GM23338 (cell line): ENCODE measurements around the gene GRIK1. TPM values are rescaled to one million over a fixed set of nuclear protein-coding genes. Genes with fewer than 3 reads are reported as not detected.

Experiments
- ATAC-seq: fragments of 200-7000 bp; cut with Tn5 transposase; 3 replicates; pipeline ENCODE4 v1.9.1; 2020
- DNase-seq: peaks from one replicate; pipeline ENCODE4 v3.0.0-alpha.2; 2015; ENCODE audit warnings: low spot score
- H2AFZ ChIP-seq: fragments of 200-600 bp; sonication (generic); 2 replicates; pipeline ENCODE4 v1.8.0; 2016; ENCODE audit warnings: antibody characterized with exemption, mild to moderate bottlenecking, moderate library complexity
- H3F3A ChIP-seq: fragments of 200-600 bp; sonication (generic); replicated peaks from 2 replicates; pipeline ENCODE4 v1.8.0; 2017; ENCODE audit warnings: antibody characterized with exemption, mixed run types, low read depth
- H3K27ac ChIP-seq: fragments of 200-600 bp; sonication (generic); 2 replicates; pipeline ENCODE4 v1.6.1; 2016; ENCODE audit warnings: low read depth
- H3K27me3 ChIP-seq: fragments of 200-600 bp; sonication (generic); 2 replicates; pipeline ENCODE4 v1.8.0; 2016; ENCODE audit warnings: mild to moderate bottlenecking, mixed run types, moderate library complexity; ENCODE audit not compliant: insufficient read depth
- H3K36me3 ChIP-seq: fragments of 200-600 bp; sonication (generic); 2 replicates; pipeline ENCODE4 v1.8.0; 2016; ENCODE audit warnings: mild to moderate bottlenecking; ENCODE audit not compliant: insufficient read depth
- H3K4me1 ChIP-seq: fragments of 200-600 bp; sonication (generic); 2 replicates; pipeline ENCODE4 v1.8.0; 2016; ENCODE audit warnings: mild to moderate bottlenecking, moderate library complexity; ENCODE audit not compliant: insufficient read depth
- H3K4me2 ChIP-seq: fragments of 200-600 bp; sonication (generic); 2 replicates; pipeline ENCODE4 v1.7.1; 2017; ENCODE audit warnings: mixed run types
- H3K4me3 ChIP-seq: fragments of 200-600 bp; sonication (generic); 2 replicates; pipeline ENCODE4 v1.6.1; 2016; ENCODE audit warnings: mixed run types
- H3K79me2 ChIP-seq: fragments of 200-600 bp; sonication (generic); replicated peaks from 2 replicates; pipeline ENCODE4 v1.8.0; 2017; ENCODE audit warnings: mild to moderate bottlenecking; ENCODE audit not compliant: insufficient read depth
- H3K9me2 ChIP-seq: fragments of 200-600 bp; sonication (generic); 2 replicates; pipeline ENCODE4 v1.8.0; 2017; ENCODE audit not compliant: insufficient read depth
- H4K20me1 ChIP-seq: fragments of 200-600 bp; sonication (generic); replicated peaks from 2 replicates; pipeline ENCODE4 v1.8.0; 2017; ENCODE audit warnings: mild to moderate bottlenecking; ENCODE audit not compliant: insufficient read depth
- H3K27ac Mint-ChIP-seq: 2 replicates; pipeline ENCODE4 v1.8.0; 2020; ENCODE audit warnings: inconsistent platforms, mild to moderate bottlenecking, moderate library complexity, mixed read lengths
- H3K27me3 Mint-ChIP-seq: 3 replicates; pipeline ENCODE4 v1.8.0; 2022; ENCODE audit warnings: low read depth, mild to moderate bottlenecking, moderate library complexity, mixed read lengths, inconsistent platforms; ENCODE audit not compliant: insufficient read depth, poor library complexity
- H3K36me3 Mint-ChIP-seq: 3 replicates; pipeline ENCODE4 v1.8.0; 2021; ENCODE audit warnings: low read depth, mild to moderate bottlenecking, inconsistent platforms, moderate library complexity, mixed read lengths
- H3K4me1 Mint-ChIP-seq: 3 replicates; pipeline ENCODE4 v1.8.0; 2020; ENCODE audit warnings: mild to moderate bottlenecking, inconsistent platforms, mixed read lengths
- H3K4me3 Mint-ChIP-seq: 3 replicates; pipeline ENCODE4 v1.8.0; 2021; ENCODE audit warnings: moderate library complexity, mild to moderate bottlenecking, inconsistent platforms, mixed read lengths
- H3K9me3 Mint-ChIP-seq: 3 replicates; pipeline ENCODE4 v1.8.0; 2020; ENCODE audit warnings: moderate library complexity, mild to moderate bottlenecking, inconsistent platforms, mixed read lengths
- CREB1 ChIP-seq: fragments of 250-450 bp; sonication (Bioruptor Pico); IDR thresholded peaks from 2 replicates; pipeline ENCODE4 v1.5.0; 2020; ENCODE audit warnings: low read depth, mild to moderate bottlenecking, moderate library complexity
- ETS1 ChIP-seq: IDR thresholded peaks from 2 replicates; pipeline ENCODE4 v1.6.1; 2016; ENCODE audit warnings: antibody characterized with exemption
- POLR2AphosphoS5 ChIP-seq: IDR thresholded peaks from 2 replicates; pipeline ENCODE4 v1.6.1; 2016; ENCODE audit warnings: antibody characterized with exemption, low read depth
- ZNF114 ChIP-seq: fragments of 250-450 bp; sonication (Bioruptor Pico); IDR thresholded peaks from 2 replicates; pipeline ENCODE4 v1.5.0; 2020; ENCODE audit warnings: mild to moderate bottlenecking, moderate library complexity
- ZNF331 ChIP-seq: fragments of 250-450 bp; sonication (Bioruptor Pico); IDR thresholded peaks from 2 replicates; pipeline ENCODE4 v1.5.0; 2020; ENCODE audit warnings: low read depth, mild to moderate bottlenecking, moderate library complexity
- ZNF462 ChIP-seq: fragments of 250-450 bp; sonication (Bioruptor Pico); IDR thresholded peaks from 2 replicates; pipeline ENCODE4 v1.5.0; 2020; ENCODE audit warnings: mild to moderate bottlenecking, moderate library complexity
- polyA plus RNA-seq: library from polyadenylated mRNA; unstranded; fragments of >200 nt; fragmentation: Nextera tagmentation; extraction: Ambion mirVana; gene quantifications from 2 replicates; pipeline ENCODE4 v1.2.1, GENCODE V29; 2016
- total RNA-seq: library from RNA; depleted of rRNA; stranded (reverse); fragments of >200 nt; shearing (Covaris generic); gene quantifications from 2 replicates; pipeline ENCODE4 v1.2.3, GENCODE V29; 2014

GRIK1 gene
- total and polyA plus RNA-seq, 2 experiments from 2014 or later, result 0.18 to 0.42 TPM

GRCh38 chr21:29514652-29515247 is 425.0 kb downstream of the GRIK1 start (continued):
- no peak for TF ChIP-seq ZNF462
- TF ChIP-seq ZNF331 (CRISPR knock-in tag), result no peak
- TF ChIP-seq ZNF114 (CRISPR knock-in tag), result no peak
- TF ChIP-seq POLR2AphosphoS5, result no peak
- TF ChIP-seq ETS1, result no peak

GRCh38 chr21:29513535-29513934 is 426.3 kb downstream of the GRIK1 start:
- Mint-ChIP-seq H3K4me3 (no peak overlapping the region), H3K9me3 (peaks cover 15% of the 10 kb centered on the region), H3K4me1 (no peaks in the 10 kb centered on the region), H3K27ac (no peak overlapping the region), H3K27me3 (no peaks in the 10 kb centered on the region), H3K36me3 (peaks cover 11% of the 10 kb centered on the region; the same call in 2 of the 3 replicates)
- ATAC-seq (no peak), DNase-seq (no peak)
- Histone ChIP-seq H3K4me2 (no peak overlapping the region), H3K79me2 (no peaks in the 10 kb centered on the region), H3K4me1 (no peaks in the 10 kb centered on the region), H4K20me1 (no peaks in the 10 kb centered on the region), H3K9me2 (peaks cover 11% of the 10 kb centered on the region; the same call in 1 of the 2 replicates), H3K4me3 (no peak overlapping the region), H3K27ac (no peak overlapping the region), H3F3A (no peaks in the 10 kb centered on the region), H3K36me3 (no peaks in the 10 kb centered on the region), H3K27me3 (no peaks in the 10 kb centered on the region), H2AFZ (no peak overlapping the region)
- TF ChIP-seq CREB1 (CRISPR knock-in tag), result no peak
